ENCODE results near the gene OBSL1. TPM values are rescaled to one million over a fixed set of nuclear protein-coding genes. Genes with fewer than 3 reads are reported as not detected.

OBSL1 gene
- total and polyA plus RNA-seq, 7 donors: 10.3 to 134 (median 38.7) TPM

GRCh38 chr2:219516888-219517287 lies 54.5 kb downstream of the OBSL1 start:
- Histone ChIP-seq H3K4me3 (no peak overlapping the region), H3K9me3 (no peaks in the 10 kb centered on the region), H3K27me3 (ENCODE audit: insufficient read depth in 3 of 3, low read length in 2 of 3) (peaks cover 0 to 39% (median 18%) of the 10 kb centered on the region in 3 donors), H3K36me3 (ENCODE audit: insufficient read depth in 1 of 2, low read depth in 1 of 2) (no peaks in the 10 kb centered on the region), H3K4me1 (peaks cover 7% of the 10 kb centered on the region), H3K27ac (no peak overlapping the region)
- ATAC-seq (no peak), DNase-seq (no peak)
- 74 to 79% (median 77%) methylated on average over 7 of the region's 7 CpGs for WGBS, 3 donors
- no peak for TF ChIP-seq CTCF (IDR thresholded peaks at IDR 0.05)
- intact Hi-C loops (cut with DNase I): no loop called here

GRCh38 chr2:219515874-219516629 lies 55.3 kb downstream of the OBSL1 start:
- H3K27me3 ChIP-seq (ENCODE audit: insufficient read depth in 3 of 3, low read length in 2 of 3): peaks cover 0 to 38% (median 17%) of the 10 kb centered on the region in 3 donors
- 78 to 87% (median 79%) methylated on average over 17 of the region's 17 CpGs for WGBS, 3 donors
- ATAC-seq (no peak), DNase-seq (no peak)
- peaks cover 7% of the 10 kb centered on the region for H3K4me1 ChIP-seq
- no peaks in the 10 kb centered on the region for H3K36me3 ChIP-seq (ENCODE audit: insufficient read depth in 1 of 2, low read depth in 1 of 2)
- intact Hi-C loops (cut with DNase I): no loop called here
- no peak overlapping the region for H3K27ac ChIP-seq
- H3K9me3 ChIP-seq: no peaks in the 10 kb centered on the region
- H3K4me3 ChIP-seq: no peak overlapping the region
- no peak for TF ChIP-seq CTCF (IDR thresholded peaks at IDR 0.05)

- 83 to 88% (median 84%) methylated on average over 19 to 21 of the region's 21 CpGs for WGBS, 3 donors
- ATAC-seq (no peak), DNase-seq (no peak)
- no peaks in the 10 kb centered on the region for H3K9me3 ChIP-seq
- intact Hi-C loops (cut with DNase I): no loop called here
- H3K4me1 ChIP-seq: peaks cover 7% of the 10 kb centered on the region
- no peak for TF ChIP-seq CTCF (IDR thresholded peaks at IDR 0.05)
- no peaks in the 10 kb centered on the region for H3K36me3 ChIP-seq (ENCODE audit: insufficient read depth in 1 of 2, low read depth in 1 of 2)
- H3K27me3 ChIP-seq (ENCODE audit: insufficient read depth in 3 of 3, low read length in 2 of 3): peaks cover 0 to 46% (median 21%) of the 10 kb centered on the region in 3 donors
- H3K4me3 ChIP-seq: no peak overlapping the region
- H3K27ac ChIP-seq: no peak overlapping the region
These were observed 56.5 kb downstream of the OBSL1 start for GRCh38 chr2:219514836-219515235.

GRCh38 chr2:219514196-219514761 lies 57.1 kb downstream of the OBSL1 start, which contains the start of gene ASIC4:
ASIC4 (plus strand) TSS chr2:219514482; CDS start chr2:219514725, 243 bp downstream.
- no peak for TF ChIP-seq CTCF (IDR thresholded peaks at IDR 0.05)
- Histone ChIP-seq H3K27ac (no peak within 1 kb of the TSS), H3K4me1 (peaks cover 7% of the 10 kb centered on the region), H3K4me3 (peak within 1 kb of the TSS; percentile 3), H3K9me3 (no peaks in the 10 kb centered on the region), H3K36me3 (ENCODE audit: insufficient read depth in 1 of 2, low read depth in 1 of 2) (no peaks in the 10 kb centered on the region), H3K27me3 (ENCODE audit: insufficient read depth in 3 of 3, low read length in 2 of 3) (peaks cover 0 to 50% (median 21%) of the 10 kb centered on the region in 3 donors)
- WGBS, 3 donors: 6 to 10% (median 8%) methylated on average over 28 to 31 of the region's 31 CpGs
- DNase-seq: no peak
- ATAC-seq: peak; percentile 23 to 45 (median 34)
- intact Hi-C loops (cut with DNase I): no loop called here

All from psoas muscle (tissue), 8 donors.